ENCODE data around the gene SIRT7.
A peak's percentile ranks its signal among the peaks of the same experiment; 100 is the strongest.

Gene SIRT7, protein sequence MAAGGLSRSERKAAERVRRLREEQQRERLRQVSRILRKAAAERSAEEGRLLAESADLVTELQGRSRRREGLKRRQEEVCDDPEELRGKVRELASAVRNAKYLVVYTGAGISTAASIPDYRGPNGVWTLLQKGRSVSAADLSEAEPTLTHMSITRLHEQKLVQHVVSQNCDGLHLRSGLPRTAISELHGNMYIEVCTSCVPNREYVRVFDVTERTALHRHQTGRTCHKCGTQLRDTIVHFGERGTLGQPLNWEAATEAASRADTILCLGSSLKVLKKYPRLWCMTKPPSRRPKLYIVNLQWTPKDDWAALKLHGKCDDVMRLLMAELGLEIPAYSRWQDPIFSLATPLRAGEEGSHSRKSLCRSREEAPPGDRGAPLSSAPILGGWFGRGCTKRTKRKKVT

DNA sequence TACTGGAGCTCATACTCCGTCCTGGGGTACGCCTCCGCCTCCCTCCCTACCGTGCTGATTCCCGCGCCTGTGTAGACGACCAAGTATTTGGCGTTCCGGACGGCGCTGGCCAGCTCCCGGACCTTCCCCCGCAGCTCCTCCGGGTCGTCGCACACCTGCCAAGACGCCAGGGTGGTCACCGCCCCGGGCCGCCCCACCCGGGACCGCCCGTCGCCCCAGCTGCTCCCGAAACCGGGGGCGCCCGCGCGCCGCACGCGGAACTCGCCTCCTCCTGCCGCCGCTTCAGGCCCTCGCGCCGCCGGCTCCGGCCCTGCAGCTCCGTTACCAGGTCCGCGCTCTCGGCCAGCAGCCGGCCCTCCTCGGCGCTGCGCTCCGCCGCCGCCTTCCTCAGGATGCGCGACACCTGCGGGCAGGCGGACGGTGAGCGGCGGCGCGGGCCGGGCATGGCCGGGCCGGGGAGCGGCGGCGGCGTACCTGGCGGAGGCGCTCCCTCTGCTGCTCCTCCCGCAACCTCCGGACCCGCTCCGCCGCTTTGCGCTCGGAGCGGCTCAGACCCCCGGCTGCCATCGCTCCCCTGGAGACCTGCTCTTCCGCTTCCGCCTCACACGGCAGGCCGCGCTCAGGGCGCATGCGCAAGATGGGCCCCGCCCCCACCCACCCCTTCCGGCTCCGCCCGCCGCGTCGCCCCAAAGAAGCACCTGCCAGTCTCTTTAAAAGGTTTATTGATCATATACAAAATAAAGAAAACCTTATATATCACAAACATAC lies at the start of gene SIRT7:
SIRT7 (minus strand) TSS at position 612 of the 768 bp plus-strand sequence; CDS start at position 567, 45 bp downstream.
- FAIRE-seq, result no peak
- peak; percentile 63 for DNase-seq (ENCODE audit: low spot score)

DNA sequence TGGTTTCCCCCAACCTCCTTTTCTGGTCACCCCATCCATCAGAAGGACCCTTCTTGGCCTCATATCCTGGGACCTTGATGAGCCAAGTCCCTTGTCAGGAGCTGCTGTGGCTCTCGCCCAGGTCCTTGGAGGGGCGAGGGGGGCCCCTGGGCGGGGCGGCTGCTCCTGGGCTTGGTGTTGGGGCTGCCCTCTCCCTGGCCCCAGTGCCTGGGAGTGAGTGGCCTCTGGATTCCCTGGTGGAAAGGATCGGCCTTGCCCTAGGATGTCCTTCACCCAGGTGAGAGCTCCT lies 49.2 kb upstream of the SIRT7 start:
- no peak for DNase-seq (ENCODE audit: low spot score)
- no peak for FAIRE-seq

DNA sequence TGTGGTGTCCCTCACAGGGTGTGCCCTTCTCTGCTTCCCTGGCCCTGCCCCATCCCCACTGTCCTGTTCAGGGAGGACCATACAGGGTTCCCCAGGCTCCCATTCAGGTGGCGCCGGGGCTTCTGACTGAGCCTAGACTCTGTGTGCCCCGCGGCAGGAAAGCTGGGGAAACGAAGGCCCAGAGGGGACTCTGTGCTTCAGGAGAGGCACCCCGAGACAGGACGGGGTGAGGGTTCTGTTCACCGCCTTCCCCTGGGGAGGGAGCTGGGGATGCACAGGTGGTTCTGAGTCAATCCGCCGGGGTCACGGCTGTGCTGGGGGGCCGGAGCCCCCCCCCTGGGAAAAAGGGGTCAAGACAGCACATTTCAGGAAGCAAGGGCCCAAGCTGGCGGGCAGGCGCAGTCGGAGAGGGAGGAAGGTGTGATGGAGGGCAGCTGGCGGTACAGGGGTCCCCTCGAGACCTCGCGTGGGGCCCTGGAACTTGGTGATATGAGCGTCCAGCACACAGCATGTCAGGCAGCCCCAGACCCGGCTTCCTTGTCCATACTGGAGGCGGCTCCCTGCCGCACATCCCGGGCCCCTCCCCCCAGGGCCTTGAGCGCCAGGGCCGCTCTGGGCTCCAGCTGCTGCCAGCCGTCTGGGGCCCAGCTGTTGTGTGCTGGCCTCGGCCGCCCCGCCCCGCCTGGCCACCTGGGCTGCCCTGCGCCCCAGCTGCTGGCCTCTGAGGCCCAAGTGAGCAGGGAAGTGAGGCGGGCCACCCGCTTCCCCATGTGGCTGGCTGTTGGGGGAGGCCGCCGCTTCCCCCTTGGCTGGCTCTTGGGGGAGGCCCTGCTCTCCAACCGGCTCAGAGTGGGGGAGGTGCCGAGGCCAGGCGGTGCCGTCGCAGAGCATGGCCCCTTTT lies 48.6 kb upstream of the SIRT7 start:
- no peak for FAIRE-seq
- DNase-seq (ENCODE audit: low spot score), result no peak

DNA sequence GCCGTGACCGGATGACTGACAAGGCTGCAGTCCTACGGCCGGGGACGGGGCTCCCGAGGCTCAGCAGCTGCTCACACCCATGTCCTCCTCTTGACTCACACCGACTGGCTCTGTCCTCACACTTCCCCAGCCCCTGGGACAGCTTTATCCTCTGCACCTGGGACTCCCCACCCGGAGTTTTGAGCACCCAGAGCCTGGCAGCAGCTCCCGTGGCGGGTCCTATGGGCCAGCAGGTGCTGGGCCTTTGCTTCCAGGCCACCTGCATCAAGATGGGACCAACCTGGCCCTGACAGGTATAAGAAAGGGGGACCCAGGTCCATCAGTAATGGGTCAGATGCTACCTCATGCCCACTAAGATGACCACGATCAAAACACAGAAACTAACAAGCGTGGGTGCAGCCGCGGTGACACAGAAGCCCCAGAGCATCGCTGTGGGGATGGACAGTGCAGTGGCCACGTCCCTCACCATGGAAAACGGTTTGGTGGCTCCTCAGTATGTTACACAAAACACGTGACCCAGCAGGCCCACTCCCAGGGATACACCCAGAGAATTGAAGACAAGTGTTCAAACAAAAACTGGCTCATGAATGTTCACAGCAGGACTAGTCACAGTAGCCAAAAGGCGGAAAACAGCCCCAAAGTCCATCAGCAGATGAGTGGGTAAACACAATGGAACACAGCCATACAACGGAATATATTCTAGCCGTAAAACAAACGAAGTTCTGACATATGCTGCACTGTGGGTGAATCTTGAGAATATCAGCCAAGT lies 46.3 kb upstream of the SIRT7 start:
- no peak for FAIRE-seq
- DNase-seq (ENCODE audit: low spot score), result no peak

DNA sequence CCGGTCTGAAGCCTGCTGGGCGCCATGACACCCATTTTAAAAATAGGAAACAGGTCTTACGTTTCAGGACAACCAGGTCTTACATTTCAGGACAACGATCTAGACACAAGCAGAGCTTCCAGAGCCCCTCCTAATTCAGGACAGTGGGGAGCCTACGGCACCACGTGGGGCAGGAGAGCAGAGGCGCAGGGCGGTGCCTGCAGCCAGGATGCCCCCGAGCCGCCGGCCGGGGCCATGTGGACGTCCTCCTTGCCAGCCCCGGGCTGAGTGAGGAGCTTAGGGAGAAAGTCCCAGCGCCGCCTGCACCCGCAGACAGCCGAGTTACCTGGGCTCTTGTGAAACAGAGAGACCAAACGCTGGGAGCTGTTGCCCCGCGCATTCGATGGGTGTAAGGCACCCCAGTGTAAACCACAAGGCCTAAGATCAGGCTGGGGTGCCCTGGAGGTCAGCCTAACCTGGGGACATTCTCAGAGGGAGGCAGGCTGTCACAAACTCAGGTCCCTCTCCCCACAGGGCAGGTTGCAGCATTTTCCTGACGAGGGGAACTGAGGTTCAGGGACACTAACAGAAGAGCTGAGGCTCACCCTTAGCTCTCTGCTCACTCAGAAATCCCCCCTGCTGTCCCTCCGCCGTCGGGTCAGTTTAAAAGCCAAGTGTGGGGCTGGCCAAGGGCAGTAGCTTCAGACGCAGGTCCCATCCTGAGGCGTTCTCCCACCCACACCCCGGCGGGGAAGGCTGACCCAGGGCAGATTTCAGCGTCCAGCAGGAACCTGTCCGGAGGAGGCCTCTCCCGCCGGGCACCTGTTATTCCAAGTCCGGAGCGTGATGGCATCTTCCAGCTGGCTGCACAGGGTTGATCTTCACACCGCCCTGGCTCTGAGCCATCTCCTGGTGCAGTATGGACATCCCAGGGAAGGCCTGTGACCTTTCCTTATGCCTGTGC lies 44.8 kb upstream of the SIRT7 start:
- no peak for FAIRE-seq
- no peak for DNase-seq (ENCODE audit: low spot score)

DNA sequence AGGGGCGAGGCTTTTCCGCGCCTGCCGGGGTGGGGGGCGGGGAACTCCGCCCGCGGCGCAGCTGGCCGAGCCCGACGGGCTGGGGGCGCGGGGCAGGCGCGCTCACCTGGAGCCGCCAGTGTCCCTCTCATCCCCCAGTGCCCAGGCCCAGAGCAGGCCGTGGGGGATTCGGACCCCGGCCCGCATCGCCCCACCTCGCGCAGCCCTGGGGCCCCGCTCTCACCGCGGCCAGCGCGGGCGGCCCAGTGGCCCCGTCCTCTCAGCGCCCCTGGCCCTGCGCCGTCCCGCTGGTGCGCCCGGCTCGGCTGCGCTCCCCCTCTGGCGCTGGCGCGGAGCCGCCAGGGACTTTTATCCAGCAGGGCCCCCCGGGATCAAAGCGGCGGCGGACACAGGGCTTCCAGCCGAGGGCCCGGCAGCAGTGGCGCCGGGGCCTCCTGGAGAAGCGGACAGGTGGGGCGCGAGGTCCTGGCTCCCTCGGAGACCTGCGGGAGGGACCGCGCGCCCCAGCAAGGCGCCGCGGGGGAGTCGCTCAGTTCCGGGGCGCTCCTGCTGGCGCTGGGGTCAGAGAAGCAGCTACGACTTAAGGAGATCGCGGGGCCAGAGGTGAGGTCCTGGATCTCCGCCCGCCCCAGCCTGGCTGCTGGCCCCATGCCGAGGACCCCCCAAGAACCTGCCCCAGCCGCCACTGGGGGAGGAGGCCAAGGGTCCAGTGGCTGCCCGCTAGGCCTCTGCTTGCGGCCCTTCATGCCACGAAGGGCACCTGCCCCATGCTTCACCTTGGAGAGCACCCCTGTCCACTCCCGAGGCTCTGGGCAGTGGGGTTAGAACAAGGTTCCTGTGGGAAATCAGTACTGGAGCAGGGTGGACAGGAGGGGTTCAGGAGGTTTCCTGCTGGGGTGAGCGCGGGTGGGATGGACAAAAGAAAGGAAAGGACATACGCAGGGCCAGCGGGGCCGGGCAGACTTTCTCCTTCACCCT lies 43.8 kb upstream of the SIRT7 start:
- no peak for FAIRE-seq
- DNase-seq (ENCODE audit: low spot score), result no peak

DNA sequence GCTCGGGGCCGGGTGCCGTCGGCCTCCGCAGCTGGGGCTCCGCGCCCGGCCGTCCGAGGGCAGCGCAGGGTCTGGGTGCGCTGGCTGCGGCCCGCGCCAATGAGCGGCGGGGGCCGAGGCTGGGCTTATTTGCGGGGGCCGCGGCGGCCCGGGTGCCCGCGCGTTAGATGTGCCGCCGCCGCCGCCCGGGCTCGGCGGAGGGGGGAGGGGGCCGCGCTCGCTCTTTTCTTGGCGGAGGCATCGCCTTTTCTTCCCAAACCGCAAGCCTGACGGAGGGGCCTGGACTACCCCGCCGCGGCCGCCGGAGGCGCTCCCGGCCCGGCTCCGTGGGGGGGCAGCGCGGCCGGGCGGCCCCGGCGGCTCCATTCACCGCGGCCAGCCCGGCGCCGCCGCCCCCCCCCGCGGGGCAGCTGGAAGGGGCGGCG lies 43.1 kb upstream of the SIRT7 start, which contains the start of gene NOTUM:
NOTUM (minus strand) TSS at position 101 of the 425 bp plus-strand sequence. CDS start 278 bp downstream, outside the sequence.
- DNase-seq (ENCODE audit: low spot score) (no peak), FAIRE-seq (no peak)

DNA sequence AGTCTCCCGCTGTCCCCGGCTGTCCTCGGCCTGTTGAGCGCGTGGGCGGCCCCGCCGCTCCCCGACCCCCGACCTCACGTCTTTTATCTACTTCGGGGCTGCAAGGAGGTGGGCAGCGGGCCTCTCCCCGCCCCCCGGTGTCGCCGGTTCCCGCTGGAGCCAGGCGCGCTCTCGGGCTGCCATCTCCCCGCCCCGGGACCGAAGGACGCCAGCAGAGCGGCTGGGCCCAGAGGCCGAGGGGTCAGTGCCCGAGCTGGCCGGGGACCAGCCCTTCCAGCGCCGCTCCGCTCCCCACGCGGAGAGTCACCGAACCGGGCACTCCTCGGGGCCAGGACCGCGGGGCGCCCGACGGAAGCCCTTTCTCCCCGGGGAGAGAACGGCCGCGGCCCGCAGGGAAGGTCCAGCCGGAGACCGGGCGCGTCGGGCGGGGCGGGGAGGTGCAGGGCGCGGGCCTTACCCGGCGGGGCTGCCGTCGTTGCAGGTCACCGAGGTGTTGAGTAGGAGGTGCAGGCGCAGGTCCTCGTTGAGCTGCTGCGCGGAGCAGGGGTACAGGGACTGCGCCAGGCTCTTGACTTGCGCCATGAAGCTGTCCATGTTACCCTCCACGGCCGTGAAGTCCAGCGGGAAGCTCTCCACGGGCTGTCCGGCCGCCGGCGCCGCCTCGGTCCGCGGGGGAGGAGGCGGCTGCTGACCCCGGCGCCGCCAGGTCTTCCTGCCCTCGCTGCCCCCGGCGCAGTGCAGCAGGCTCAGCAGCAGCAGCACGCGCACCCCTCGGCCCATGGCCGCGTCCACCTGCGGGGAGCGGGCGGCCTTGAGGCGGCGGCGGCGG lies 42.4 kb upstream of the SIRT7 start:
- FAIRE-seq, result no peak
- DNase-seq (ENCODE audit: low spot score), result no peak

DNA sequence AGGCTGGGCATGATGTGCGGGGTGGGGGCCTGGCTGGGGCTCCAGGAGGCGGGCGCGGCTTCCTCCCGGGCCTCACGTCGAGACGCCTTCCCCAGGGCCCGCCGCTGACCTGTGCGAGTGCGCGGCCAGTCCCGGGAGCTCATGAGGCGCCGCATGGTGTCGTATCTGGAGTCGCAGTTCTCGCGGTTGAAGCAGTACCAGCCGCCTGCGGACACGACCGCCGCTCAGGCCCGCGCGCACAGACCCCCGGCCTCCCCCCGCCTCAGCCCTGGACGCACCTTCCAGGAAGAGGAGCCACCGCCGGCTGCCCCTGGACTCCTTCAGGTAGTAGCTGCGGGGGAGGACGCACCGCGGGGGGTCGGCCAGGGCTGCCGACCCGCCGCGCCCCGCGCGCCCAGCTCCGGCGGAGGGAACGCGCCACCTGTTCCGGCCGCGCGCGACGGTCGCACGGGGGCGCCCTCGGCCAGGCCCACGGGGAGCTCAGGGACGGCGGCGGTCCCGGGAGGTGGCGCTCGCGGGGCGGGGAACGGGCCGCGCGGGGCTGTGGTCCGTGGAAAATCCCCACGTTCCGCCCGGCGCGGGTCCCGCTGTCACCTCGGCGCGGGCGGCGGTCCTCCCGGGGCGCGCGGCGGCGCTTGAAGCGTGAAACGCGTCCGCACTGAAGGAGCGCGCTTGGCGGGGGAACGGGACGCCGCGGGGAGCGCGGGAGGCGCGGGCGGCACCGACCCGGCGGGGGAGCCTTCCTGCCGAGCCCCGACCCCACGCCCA lies 41.6 kb upstream of the SIRT7 start:
- DNase-seq (ENCODE audit: low spot score) (no peak), FAIRE-seq (no peak)

DNA sequence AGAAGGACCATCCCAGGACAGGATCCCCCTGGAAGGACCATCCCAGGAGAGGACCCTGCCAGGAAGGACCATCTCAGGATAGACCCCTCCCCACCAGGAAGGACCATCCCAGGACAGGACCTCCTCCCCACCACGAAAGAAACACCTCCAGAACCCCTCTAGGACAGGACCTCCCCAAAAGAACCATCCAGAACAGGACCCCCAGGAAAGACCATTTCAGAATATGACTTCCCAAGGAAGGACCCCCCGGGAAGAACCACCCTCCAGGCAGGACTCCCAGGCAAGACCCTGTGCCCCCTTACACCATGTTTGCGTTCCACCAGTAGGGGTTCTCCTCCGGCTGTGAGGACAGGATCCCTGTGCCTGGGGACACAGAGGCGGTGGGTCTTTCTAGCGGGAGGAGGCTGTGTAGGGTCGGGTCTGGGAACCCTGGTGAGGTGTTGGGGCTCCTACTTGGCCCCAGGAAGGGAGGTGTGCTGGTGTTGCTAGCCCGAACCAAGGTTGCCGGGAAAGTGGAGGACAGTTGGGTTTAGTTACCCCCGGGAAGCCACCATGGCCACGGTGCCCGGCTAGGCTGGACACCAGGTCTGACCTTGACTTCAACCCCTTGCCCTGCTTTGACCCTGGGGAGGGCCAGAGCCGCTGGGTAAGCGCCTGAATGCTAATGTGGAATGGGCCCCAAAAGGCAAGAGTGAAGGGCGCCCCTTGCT lies 40.8 kb upstream of the SIRT7 start:
- FAIRE-seq (no peak), DNase-seq (ENCODE audit: low spot score) (no peak)

DNA sequence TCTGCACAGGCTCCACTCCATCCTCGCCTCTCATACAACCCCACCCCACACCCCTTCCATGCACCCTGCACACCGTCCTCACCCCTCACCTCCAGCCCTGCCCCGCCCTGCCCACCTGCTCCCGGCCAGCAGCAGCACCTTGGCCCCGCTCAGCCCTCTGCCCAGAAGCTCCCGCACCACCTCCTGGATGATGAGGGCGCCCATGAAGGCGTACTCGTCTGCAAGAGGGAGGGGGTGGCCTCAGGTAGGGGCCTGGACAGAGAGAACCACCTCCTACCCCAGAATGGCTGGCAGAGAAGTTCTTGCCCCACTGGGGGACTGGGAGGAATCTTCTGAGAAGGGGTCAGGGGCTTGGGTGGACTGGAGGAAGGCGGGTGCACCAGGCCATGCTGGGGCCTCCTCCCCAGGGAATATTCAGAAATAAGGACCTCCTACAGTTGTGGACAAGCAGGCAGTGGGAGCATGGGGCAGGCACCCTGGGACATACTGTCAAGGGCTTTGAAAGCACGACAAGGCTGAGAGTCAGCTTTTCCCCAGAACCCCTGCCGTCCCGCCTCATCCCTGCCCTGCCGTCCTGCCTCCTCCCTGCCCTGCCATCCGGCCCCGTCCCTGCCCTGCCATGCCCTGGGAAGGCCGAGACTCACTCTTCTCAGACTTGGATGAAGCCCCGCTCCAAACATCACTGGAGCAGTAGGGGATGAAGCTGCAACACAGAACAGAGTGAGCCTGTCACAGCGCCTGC lies 39.9 kb upstream of the SIRT7 start:
- no peak for DNase-seq (ENCODE audit: low spot score)
- FAIRE-seq, result no peak

DNA sequence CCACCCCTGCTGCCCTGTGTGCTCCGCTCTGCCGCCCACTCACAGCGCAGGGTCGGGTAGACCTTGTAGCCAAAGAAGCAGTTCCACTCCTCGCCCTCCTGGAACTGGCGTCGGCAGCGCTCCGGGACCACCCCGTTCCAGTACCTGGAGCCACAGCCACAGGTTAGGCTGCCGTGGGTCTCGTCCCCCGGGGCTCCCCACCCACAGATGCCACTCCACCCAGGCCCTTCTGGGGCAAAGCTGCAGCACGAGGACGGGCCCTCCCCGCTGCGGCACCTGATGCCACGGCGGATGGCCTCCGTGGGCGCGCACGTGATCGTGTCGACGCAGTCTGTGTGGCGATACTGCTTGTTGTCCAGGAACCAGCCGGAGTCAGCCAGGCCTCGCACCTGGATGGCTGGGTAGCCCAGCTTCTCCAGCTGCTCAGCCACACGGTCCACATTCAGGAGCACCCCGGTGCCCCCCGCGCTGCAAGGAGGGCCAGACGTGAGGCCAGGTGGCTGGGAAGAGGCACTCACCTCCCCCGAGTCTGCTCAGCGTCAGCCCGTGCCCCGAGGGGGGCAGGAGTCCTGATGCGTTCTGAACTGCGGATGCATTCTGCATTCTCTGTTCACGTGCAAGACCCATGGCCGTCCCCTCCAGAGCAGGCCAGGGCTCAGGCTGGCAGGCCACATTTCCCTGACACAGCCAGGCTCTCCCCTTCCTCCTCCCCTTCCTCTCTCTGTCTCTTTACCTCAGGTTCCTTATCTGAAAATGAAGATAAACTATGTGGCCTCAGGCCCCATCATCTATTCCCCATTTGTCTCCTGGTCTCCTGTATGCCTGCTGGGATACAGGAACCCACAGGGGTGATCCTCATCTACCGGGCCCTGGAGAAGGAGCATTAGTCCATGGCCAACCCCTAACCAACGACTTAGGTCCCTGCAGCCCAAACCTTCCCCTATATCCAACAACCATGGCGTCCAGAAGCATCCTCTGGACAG lies 38.9 kb upstream of the SIRT7 start:
- DNase-seq (ENCODE audit: low spot score), result no peak
- no peak for FAIRE-seq

DNA sequence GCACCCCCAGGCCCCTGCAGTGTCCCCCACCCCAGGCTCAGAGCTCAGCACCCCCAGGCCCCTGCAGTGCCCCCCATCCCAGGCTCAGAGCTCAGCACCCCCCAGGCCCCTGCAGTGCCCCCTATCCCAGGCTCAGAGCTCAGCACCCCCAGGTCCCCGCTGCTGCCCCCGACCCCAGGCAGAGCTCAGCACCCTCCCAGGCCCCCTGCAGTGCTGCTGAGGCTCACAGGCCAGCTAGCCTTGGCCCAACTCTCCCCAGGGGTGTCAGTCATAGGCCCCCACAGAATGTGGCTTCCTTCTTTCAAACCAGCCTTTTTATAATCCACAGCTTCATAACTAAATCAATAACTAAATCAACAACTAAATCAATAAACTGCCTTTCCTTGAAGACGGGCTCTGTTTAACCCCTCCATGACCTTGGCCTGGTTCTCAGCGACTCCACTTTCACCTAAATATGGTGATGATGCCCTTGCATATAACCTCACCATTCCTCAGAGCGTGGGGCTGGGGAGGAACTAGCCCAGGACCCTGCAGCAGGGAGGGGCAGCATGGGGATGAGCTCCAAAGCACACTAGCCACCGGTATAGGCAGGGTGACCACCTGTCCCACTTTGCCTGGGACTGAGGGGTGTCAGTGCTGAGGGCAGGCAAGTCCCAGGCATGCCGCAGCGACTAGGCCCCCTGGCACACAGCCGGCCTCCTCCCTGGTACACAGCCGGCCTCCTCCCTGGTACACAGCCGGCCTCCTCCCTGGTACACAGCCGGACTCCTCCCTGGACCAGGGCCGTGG lies 38.0 kb upstream of the SIRT7 start:
- DNase-seq (ENCODE audit: low spot score), result no peak
- no peak for FAIRE-seq

Data from RCC 7860 (cell line).